Measurements from ENCODE around the gene SNED1. TPM values are rescaled to one million over a fixed set of nuclear protein-coding genes. Genes with fewer than 3 reads are reported as not detected.

Gene SNED1
- total and polyA plus RNA-seq, 2 experiments from 2014 or later: 1.5 to 2.8 TPM

DNA sequence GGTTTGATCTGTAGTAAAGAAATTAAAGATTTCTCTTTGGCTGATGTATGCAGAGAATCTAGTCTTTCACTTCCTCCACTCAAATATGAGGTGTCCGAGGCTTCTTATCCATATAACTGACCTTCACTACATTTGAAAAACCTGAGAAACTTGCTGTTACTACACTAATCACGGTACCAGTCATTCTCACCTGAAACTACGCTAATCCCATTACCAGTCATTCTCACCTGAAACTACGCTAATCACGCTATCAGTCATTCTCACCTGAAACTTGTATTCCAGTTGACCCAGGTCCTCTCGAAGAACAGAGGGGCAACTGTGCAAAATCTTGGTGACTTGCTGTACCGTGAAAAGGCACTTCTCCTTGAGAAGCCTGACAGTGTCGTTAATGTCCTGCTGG lies 98.6 kb downstream of the SNED1 start:
- TF ChIP-seq CREB1 (CRISPR knock-in tag; IDR thresholded peaks at IDR 0.05; ENCODE audit: low read depth): no peak
- TF ChIP-seq, protein P1, sequence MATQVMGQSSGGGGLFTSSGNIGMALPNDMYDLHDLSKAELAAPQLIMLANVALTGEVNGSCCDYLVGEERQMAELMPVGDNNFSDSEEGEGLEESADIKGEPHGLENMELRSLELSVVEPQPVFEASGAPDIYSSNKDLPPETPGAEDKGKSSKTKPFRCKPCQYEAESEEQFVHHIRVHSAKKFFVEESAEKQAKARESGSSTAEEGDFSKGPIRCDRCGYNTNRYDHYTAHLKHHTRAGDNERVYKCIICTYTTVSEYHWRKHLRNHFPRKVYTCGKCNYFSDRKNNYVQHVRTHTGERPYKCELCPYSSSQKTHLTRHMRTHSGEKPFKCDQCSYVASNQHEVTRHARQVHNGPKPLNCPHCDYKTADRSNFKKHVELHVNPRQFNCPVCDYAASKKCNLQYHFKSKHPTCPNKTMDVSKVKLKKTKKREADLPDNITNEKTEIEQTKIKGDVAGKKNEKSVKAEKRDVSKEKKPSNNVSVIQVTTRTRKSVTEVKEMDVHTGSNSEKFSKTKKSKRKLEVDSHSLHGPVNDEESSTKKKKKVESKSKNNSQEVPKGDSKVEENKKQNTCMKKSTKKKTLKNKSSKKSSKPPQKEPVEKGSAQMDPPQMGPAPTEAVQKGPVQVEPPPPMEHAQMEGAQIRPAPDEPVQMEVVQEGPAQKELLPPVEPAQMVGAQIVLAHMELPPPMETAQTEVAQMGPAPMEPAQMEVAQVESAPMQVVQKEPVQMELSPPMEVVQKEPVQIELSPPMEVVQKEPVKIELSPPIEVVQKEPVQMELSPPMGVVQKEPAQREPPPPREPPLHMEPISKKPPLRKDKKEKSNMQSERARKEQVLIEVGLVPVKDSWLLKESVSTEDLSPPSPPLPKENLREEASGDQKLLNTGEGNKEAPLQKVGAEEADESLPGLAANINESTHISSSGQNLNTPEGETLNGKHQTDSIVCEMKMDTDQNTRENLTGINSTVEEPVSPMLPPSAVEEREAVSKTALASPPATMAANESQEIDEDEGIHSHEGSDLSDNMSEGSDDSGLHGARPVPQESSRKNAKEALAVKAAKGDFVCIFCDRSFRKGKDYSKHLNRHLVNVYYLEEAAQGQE (IDR thresholded peaks at IDR 0.05; ENCODE audit: unreplicated experiment): no peak
- TF ChIP-seq EZH2 (IDR thresholded peaks at IDR 0.05; ENCODE audit: low read depth, unreplicated experiment): no peak
- TF ChIP-seq, protein P2, sequence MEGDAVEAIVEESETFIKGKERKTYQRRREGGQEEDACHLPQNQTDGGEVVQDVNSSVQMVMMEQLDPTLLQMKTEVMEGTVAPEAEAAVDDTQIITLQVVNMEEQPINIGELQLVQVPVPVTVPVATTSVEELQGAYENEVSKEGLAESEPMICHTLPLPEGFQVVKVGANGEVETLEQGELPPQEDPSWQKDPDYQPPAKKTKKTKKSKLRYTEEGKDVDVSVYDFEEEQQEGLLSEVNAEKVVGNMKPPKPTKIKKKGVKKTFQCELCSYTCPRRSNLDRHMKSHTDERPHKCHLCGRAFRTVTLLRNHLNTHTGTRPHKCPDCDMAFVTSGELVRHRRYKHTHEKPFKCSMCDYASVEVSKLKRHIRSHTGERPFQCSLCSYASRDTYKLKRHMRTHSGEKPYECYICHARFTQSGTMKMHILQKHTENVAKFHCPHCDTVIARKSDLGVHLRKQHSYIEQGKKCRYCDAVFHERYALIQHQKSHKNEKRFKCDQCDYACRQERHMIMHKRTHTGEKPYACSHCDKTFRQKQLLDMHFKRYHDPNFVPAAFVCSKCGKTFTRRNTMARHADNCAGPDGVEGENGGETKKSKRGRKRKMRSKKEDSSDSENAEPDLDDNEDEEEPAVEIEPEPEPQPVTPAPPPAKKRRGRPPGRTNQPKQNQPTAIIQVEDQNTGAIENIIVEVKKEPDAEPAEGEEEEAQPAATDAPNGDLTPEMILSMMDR (conservative IDR thresholded peaks at IDR 0.05; ENCODE audit: low read depth in 2 of 2): no peak
- no peak for TF ChIP-seq JUNB (IDR thresholded peaks at IDR 0.05; ENCODE audit: unreplicated experiment)
- TF ChIP-seq, protein P3, sequence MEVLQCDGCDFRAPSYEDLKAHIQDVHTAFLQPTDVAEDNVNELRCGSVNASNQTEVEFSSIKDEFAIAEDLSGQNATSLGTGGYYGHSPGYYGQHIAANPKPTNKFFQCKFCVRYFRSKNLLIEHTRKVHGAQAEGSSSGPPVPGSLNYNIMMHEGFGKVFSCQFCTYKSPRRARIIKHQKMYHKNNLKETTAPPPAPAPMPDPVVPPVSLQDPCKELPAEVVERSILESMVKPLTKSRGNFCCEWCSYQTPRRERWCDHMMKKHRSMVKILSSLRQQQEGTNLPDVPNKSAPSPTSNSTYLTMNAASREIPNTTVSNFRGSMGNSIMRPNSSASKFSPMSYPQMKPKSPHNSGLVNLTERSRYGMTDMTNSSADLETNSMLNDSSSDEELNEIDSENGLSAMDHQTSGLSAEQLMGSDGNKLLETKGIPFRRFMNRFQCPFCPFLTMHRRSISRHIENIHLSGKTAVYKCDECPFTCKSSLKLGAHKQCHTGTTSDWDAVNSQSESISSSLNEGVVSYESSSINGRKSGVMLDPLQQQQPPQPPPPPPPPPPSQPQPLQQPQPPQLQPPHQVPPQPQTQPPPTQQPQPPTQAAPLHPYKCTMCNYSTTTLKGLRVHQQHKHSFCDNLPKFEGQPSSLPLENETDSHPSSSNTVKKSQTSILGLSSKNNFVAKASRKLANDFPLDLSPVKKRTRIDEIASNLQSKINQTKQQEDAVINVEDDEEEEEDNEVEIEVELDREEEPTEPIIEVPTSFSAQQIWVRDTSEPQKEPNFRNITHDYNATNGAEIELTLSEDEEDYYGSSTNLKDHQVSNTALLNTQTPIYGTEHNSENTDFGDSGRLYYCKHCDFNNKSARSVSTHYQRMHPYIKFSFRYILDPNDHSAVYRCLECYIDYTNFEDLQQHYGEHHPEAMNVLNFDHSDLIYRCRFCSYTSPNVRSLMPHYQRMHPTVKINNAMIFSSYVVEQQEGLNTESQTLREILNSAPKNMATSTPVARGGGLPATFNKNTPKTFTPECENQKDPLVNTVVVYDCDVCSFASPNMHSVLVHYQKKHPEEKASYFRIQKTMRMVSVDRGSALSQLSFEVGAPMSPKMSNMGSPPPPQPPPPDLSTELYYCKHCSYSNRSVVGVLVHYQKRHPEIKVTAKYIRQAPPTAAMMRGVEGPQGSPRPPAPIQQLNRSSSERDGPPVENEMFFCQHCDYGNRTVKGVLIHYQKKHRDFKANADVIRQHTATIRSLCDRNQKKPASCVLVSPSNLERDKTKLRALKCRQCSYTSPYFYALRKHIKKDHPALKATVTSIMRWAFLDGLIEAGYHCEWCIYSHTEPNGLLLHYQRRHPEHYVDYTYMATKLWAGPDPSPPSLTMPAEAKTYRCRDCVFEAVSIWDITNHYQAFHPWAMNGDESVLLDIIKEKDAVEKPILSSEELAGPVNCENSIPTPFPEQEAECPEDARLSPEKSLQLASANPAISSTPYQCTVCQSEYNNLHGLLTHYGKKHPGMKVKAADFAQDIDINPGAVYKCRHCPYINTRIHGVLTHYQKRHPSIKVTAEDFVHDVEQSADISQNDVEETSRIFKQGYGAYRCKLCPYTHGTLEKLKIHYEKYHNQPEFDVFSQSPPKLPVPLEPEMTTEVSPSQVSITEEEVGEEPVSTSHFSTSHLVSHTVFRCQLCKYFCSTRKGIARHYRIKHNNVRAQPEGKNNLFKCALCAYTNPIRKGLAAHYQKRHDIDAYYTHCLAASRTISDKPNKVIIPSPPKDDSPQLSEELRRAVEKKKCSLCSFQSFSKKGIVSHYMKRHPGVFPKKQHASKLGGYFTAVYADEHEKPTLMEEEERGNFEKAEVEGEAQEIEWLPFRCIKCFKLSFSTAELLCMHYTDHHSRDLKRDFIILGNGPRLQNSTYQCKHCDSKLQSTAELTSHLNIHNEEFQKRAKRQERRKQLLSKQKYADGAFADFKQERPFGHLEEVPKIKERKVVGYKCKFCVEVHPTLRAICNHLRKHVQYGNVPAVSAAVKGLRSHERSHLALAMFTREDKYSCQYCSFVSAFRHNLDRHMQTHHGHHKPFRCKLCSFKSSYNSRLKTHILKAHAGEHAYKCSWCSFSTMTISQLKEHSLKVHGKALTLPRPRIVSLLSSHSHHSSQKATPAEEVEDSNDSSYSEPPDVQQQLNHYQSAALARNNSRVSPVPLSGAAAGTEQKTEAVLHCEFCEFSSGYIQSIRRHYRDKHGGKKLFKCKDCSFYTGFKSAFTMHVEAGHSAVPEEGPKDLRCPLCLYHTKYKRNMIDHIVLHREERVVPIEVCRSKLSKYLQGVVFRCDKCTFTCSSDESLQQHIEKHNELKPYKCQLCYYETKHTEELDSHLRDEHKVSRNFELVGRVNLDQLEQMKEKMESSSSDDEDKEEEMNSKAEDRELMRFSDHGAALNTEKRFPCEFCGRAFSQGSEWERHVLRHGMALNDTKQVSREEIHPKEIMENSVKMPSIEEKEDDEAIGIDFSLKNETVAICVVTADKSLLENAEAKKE (CRISPR knock-in tag; IDR thresholded peaks at IDR 0.05): no peak
- TF ChIP-seq ZNF114 (CRISPR knock-in tag; IDR thresholded peaks at IDR 0.05): no peak
- TF ChIP-seq EZH2phosphoT487 (IDR thresholded peaks at IDR 0.05; ENCODE audit: unreplicated experiment): no peak
- TF ChIP-seq, protein P4, sequence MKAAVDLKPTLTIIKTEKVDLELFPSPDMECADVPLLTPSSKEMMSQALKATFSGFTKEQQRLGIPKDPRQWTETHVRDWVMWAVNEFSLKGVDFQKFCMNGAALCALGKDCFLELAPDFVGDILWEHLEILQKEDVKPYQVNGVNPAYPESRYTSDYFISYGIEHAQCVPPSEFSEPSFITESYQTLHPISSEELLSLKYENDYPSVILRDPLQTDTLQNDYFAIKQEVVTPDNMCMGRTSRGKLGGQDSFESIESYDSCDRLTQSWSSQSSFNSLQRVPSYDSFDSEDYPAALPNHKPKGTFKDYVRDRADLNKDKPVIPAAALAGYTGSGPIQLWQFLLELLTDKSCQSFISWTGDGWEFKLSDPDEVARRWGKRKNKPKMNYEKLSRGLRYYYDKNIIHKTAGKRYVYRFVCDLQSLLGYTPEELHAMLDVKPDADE (IDR thresholded peaks at IDR 0.05): no peak
- TF ChIP-seq STAT1 (IDR thresholded peaks at IDR 0.05; ENCODE audit: unreplicated experiment): no peak
- no peak for TF ChIP-seq POLR2AphosphoS5 (IDR thresholded peaks at IDR 0.05; ENCODE audit: low read depth)
- no peak for TF ChIP-seq ZNF331 (CRISPR knock-in tag; IDR thresholded peaks at IDR 0.05; ENCODE audit: low read depth)
- H3K9me3 Mint-ChIP-seq: no peaks in the 10 kb centered on the region
- peaks cover 44% of the 10 kb centered on the region for H3K36me3 Mint-ChIP-seq (ENCODE audit: low read depth)
- peaks cover 35% of the 10 kb centered on the region for H4K20me1 ChIP-seq (replicated peaks; ENCODE audit: insufficient read depth)
- H3K79me2 ChIP-seq (replicated peaks; ENCODE audit: insufficient read depth): peaks cover 58% of the 10 kb centered on the region
- H2AFZ ChIP-seq: no peak overlapping the region
- H3K27me3 ChIP-seq (ENCODE audit: insufficient read depth): no peaks in the 10 kb centered on the region
- peaks cover 19% of the 10 kb centered on the region for H3K36me3 ChIP-seq (ENCODE audit: insufficient read depth)
- peaks cover 13% of the 10 kb centered on the region for H3K4me1 Mint-ChIP-seq
- H3K4me3 Mint-ChIP-seq: no peak overlapping the region
- no peak overlapping the region for H3K4me3 ChIP-seq
- no peaks in the 10 kb centered on the region for H3F3A ChIP-seq (replicated peaks; ENCODE audit: low read depth)
- DNase-seq (ENCODE audit: low spot score) (no peak), ATAC-seq (no peak)
- no peaks in the 10 kb centered on the region for H3K9me2 ChIP-seq (ENCODE audit: insufficient read depth)
- no peak overlapping the region for H3K27ac ChIP-seq (ENCODE audit: low read depth)
- H3K4me2 ChIP-seq: no peak overlapping the region
- no peak overlapping the region for H3K27ac Mint-ChIP-seq
- peaks cover 9% of the 10 kb centered on the region for H3K27me3 Mint-ChIP-seq (ENCODE audit: insufficient read depth, low read depth, poor library complexity)
- H3K4me1 ChIP-seq (ENCODE audit: insufficient read depth): peaks cover 11% of the 10 kb centered on the region; the same call in 1 of the 2 replicates

All from GM23338 (cell line).